Right atrium auricular region (tissue), 2 donors: Measurements from ENCODE around the gene CEBPA. TPM values are rescaled to one million over a fixed set of nuclear protein-coding genes. Genes with fewer than 3 reads are reported as not detected.

Experiments used
- DNase-seq: peaks from one replicate; pipeline ENCODE4 v3.0.0-alpha.2; 2019; ENCODE audit warnings: low spot score
- H3K27ac ChIP-seq, 2 donors: fragments of 200-600 bp; sonication (generic); 1 replicate in 1 of 2; 2 replicates in 1 of 2; pipeline ENCODE4 v1.5.1; 2016 to 2019
- H3K27me3 ChIP-seq, 2 donors: fragments of 200-600 bp; sonication (generic); one replicate each; pipeline versions ENCODE4 v1.5.1 to v1.6.0; 2017 to 2019
- H3K36me3 ChIP-seq: fragments of 200-600 bp; sonication (generic); one replicate; pipeline ENCODE4 v1.5.1; 2016
- H3K4me1 ChIP-seq, 2 donors: fragments of 200-600 bp; sonication (generic); one replicate each; pipeline versions ENCODE4 v1.5.1 to v1.6.0; 2017 to 2019
- H3K4me3 ChIP-seq, 2 donors: fragments of 200-600 bp; sonication (generic); 1 replicate in 1 of 2; 2 replicates in 1 of 2; pipeline ENCODE4 v1.5.1; 2017 to 2019; ENCODE audit warnings: mild to moderate bottlenecking in 1 of 2, moderate library complexity in 1 of 2
- H3K9me3 ChIP-seq, 2 donors: fragments of 200-600 bp; sonication (generic); one replicate each; pipeline ENCODE4 v1.5.1; 2019
- CTCF ChIP-seq, 2 donors: fragments of 200-600 bp; sonication (generic); IDR thresholded peaks; one replicate each; pipeline ENCODE4 v1.5.1; 2019; ENCODE audit warnings: antibody characterized with exemption in 2 of 2
- total RNA-seq, 2 donors: library from RNA; depleted of rRNA; stranded (reverse); fragments of >200 nt; gene quantifications; one replicate each; pipeline ENCODE4 v1.1.0, GENCODE V29; 2016

CEBPA gene
- total RNA-seq, 2 donors from 2014 or later = 1.3 to 11.0 TPM

GRCh38 chr19:33284146-33284643 lies 18.1 kb downstream of the CEBPA start:
- no peak for TF ChIP-seq CTCF (IDR thresholded peaks at IDR 0.05)
- Histone ChIP-seq H3K4me3 (no peak overlapping the region), H3K9me3 (peaks cover 0 to 17% of the 10 kb centered on the region in 2 donors), H3K27ac (no peak overlapping the region), H3K36me3 (no peaks in the 10 kb centered on the region), H3K27me3 (no peaks in the 10 kb centered on the region), H3K4me1 (no peaks in the 10 kb centered on the region)
- no peak for DNase-seq

- Histone ChIP-seq H3K4me3 (no peak overlapping the region), H3K36me3 (no peaks in the 10 kb centered on the region), H3K9me3 (peaks cover 0 to 11% of the 10 kb centered on the region in 2 donors), H3K4me1 (no peaks in the 10 kb centered on the region), H3K27ac (no peak overlapping the region), H3K27me3 (no peaks in the 10 kb centered on the region)
- TF ChIP-seq CTCF (IDR thresholded peaks at IDR 0.05) = no peak
- DNase-seq = no peak
These were observed 18.7 kb downstream of the CEBPA start for GRCh38 chr19:33283589-33283988.

GRCh38 chr19:33282036-33282671 lies 20.2 kb downstream of the CEBPA start:
- Histone ChIP-seq H3K4me3 (no peak overlapping the region), H3K9me3 (no peaks in the 10 kb centered on the region), H3K4me1 (no peaks in the 10 kb centered on the region), H3K27me3 (no peaks in the 10 kb centered on the region), H3K36me3 (no peaks in the 10 kb centered on the region), H3K27ac (no peak overlapping the region)
- DNase-seq = no peak
- TF ChIP-seq CTCF (IDR thresholded peaks at IDR 0.05) = no peak

- Histone ChIP-seq H3K27ac (no peak overlapping the region), H3K27me3 (no peaks in the 10 kb centered on the region), H3K9me3 (no peaks in the 10 kb centered on the region), H3K4me3 (no peak overlapping the region), H3K4me1 (no peaks in the 10 kb centered on the region), H3K36me3 (no peaks in the 10 kb centered on the region)
- no peak for TF ChIP-seq CTCF (IDR thresholded peaks at IDR 0.05)
- no peak for DNase-seq
These were observed 20.9 kb downstream of the CEBPA start for GRCh38 chr19:33281296-33281926.

GRCh38 chr19:33280351-33280921 lies 21.9 kb downstream of the CEBPA start:
- H3K4me3 ChIP-seq = no peak overlapping the region
- H3K36me3 ChIP-seq = no peaks in the 10 kb centered on the region
- no peak overlapping the region for H3K27ac ChIP-seq
- H3K4me1 ChIP-seq = no peaks in the 10 kb centered on the region
- no peak for DNase-seq
- no peak for TF ChIP-seq CTCF (IDR thresholded peaks at IDR 0.05)
- H3K27me3 ChIP-seq = no peaks in the 10 kb centered on the region
- H3K9me3 ChIP-seq = no peaks in the 10 kb centered on the region
